ENCODE data around the gene ZFP36. TPM values are rescaled to one million over a fixed set of nuclear protein-coding genes. Genes with fewer than 3 reads are reported as not detected.

Gene ZFP36
- 102 to 201 TPM (median 151 TPM) in 5 replicates for total RNA-seq (2022; extraction: Qiagen RNA extraction; ENCODE audit: low read depth)

GRCh38 chr19:39406656-39407409 lies at the start of gene ZFP36:
TSS of gene ZFP36 (plus strand) at chr19:39406847. CDS start at chr19:39406905, 58 bp downstream.

GRCh38 chr19:39390751-39391437 lies 15.8 kb upstream of the ZFP36 start, which contains the start of the genes MED29 and PAF1:
TSS of gene MED29 (plus strand) at chr19:39391378. CDS start at chr19:39391423, 45 bp downstream.
TSS of gene PAF1 (minus strand) at chr19:39391106. CDS start at chr19:39390864, 242 bp downstream.

GRCh38 chr19:39412100-39412866 lies 5.6 kb downstream of the ZFP36 start, which contains the start of gene PLEKHG2:
TSS of gene PLEKHG2 (plus strand) at chr19:39412669. CDS start at chr19:39414087, 1,418 bp downstream.

GRCh38 chr19:39435499-39436349 lies 29.1 kb downstream of the ZFP36 start, which contains the start of gene RPS16:
TSS of gene RPS16 (minus strand) at chr19:39435949. CDS start at chr19:39435895, 54 bp downstream.

GRCh38 chr19:39445196-39446111 lies 38.8 kb downstream of the ZFP36 start, which contains the start of gene SUPT5H:
TSS of gene SUPT5H (plus strand) at chr19:39445582. CDS start at chr19:39445891, 309 bp downstream.

Other genes starting within 250 kb of the ZFP36 start
- 1.2 to 1.8 TPM (median 1.5 TPM) in 5 replicates for gene NCCRP1, start 209.9 kb upstream of the ZFP36 start, total RNA-seq (2022; extraction: Qiagen RNA extraction; ENCODE audit: low read depth)
- not detected in 5 replicates for gene SYCN, start 202.6 kb upstream of the ZFP36 start, total RNA-seq (2022; extraction: Qiagen RNA extraction; ENCODE audit: low read depth)
- gene IFNL3, start 161.8 kb upstream of the ZFP36 start, total RNA-seq (2022; extraction: Qiagen RNA extraction; ENCODE audit: low read depth): not detected in 5 replicates
- not detected in 5 replicates for gene IFNL4, start 158.0 kb upstream of the ZFP36 start, total RNA-seq (2022; extraction: Qiagen RNA extraction; ENCODE audit: low read depth)
- gene IFNL2, start 138.5 kb upstream of the ZFP36 start, total RNA-seq (2022; extraction: Qiagen RNA extraction; ENCODE audit: low read depth): not detected in 5 replicates
- 0.30 TPM in 1 of 5 replicates, not detected in the others for gene IFNL1, start 110.4 kb upstream of the ZFP36 start, total RNA-seq (2022; extraction: Qiagen RNA extraction; ENCODE audit: low read depth)
- 5.9 to 13.6 TPM (median 12.4 TPM) in 5 replicates for gene LRFN1, start 86.0 kb upstream of the ZFP36 start, total RNA-seq (2022; extraction: Qiagen RNA extraction; ENCODE audit: low read depth)
- gene GMFG, start 70.8 kb upstream of the ZFP36 start, total RNA-seq (2022; extraction: Qiagen RNA extraction; ENCODE audit: low read depth): 0.39 to 0.49 TPM in 2 of 5 replicates, not detected in the others
- gene SAMD4B, start 64.4 kb upstream of the ZFP36 start, total RNA-seq (2022; extraction: Qiagen RNA extraction; ENCODE audit: low read depth): 90.7 to 196 TPM (median 187 TPM) in 5 replicates
- gene PAF1, start 15.7 kb upstream of the ZFP36 start, total RNA-seq (2022; extraction: Qiagen RNA extraction; ENCODE audit: low read depth): 63.9 to 86.0 TPM (median 79.1 TPM) in 5 replicates
- gene MED29, start 15.5 kb upstream of the ZFP36 start, total RNA-seq (2022; extraction: Qiagen RNA extraction; ENCODE audit: low read depth): 57.7 to 76.7 TPM (median 68.7 TPM) in 5 replicates
- gene PLEKHG2, start 5.8 kb downstream of the ZFP36 start, total RNA-seq (2022; extraction: Qiagen RNA extraction; ENCODE audit: low read depth): 43.4 to 100 TPM (median 80.1 TPM) in 5 replicates
- gene RPS16, start 29.1 kb downstream of the ZFP36 start, total RNA-seq (2022; extraction: Qiagen RNA extraction; ENCODE audit: low read depth): 5,245 to 7,224 TPM (median 7,041 TPM) in 5 replicates
- 140 to 214 TPM (median 201 TPM) in 5 replicates for gene SUPT5H, start 38.7 kb downstream of the ZFP36 start, total RNA-seq (2022; extraction: Qiagen RNA extraction; ENCODE audit: low read depth)
- 162 to 226 TPM (median 224 TPM) in 5 replicates for gene TIMM50, start 74.0 kb downstream of the ZFP36 start, total RNA-seq (2022; extraction: Qiagen RNA extraction; ENCODE audit: low read depth)
- 7.4 to 12.3 TPM (median 10.9 TPM) in 5 replicates for gene DLL3, start 92.1 kb downstream of the ZFP36 start, total RNA-seq (2022; extraction: Qiagen RNA extraction; ENCODE audit: low read depth)
- gene SELENOV, start 108.3 kb downstream of the ZFP36 start, total RNA-seq (2022; extraction: Qiagen RNA extraction; ENCODE audit: low read depth): not detected in 5 replicates
- gene EID2B, start 126.0 kb downstream of the ZFP36 start, total RNA-seq (2022; extraction: Qiagen RNA extraction; ENCODE audit: low read depth): 5.0 to 10.8 TPM (median 10.0 TPM) in 5 replicates
- 36.7 to 52.9 TPM (median 46.4 TPM) in 5 replicates for gene EID2, start 133.3 kb downstream of the ZFP36 start, total RNA-seq (2022; extraction: Qiagen RNA extraction; ENCODE audit: low read depth)
- gene LGALS13, start 195.7 kb downstream of the ZFP36 start, total RNA-seq (2022; extraction: Qiagen RNA extraction; ENCODE audit: low read depth): not detected in 5 replicates
- not detected in 5 replicates for gene LGALS16, start 249.1 kb downstream of the ZFP36 start, total RNA-seq (2022; extraction: Qiagen RNA extraction; ENCODE audit: low read depth)

Data from A549 treated with ZK216348 at 1 μM for 4 hours (cell line).